HEK293T (cell line): ENCODE results near the gene PIK3CD.
"Not testable (repeated sequence)": the region's sequence is repeated elsewhere in the genome, so short reads cannot be mapped to it uniquely, and the experiment has no call there.

ENCODE experiments used
- CTCF ChIA-PET: fragments of 350-600 bp; formaldehyde crosslinking; extraction: SDS; loops from one replicate; lab custom pipeline; 2021; ENCODE audit warnings: antibody characterized with exemption, inconsistent platforms; lab: Yijun Ruan, JAX
- POLR2A ChIA-PET: fragments of 350-600 bp; formaldehyde crosslinking; extraction: SDS; loops from one replicate; lab custom pipeline; 2020; ENCODE audit warnings: antibody characterized with exemption, inconsistent platforms; lab: Yijun Ruan, JAX
- DNase-seq: peaks from one replicate; pipeline ENCODE4 v3.0.0; 2012; ENCODE audit warnings: mixed read lengths; ENCODE audit errors: extremely low spot score
- ARNT ChIP-seq: fragments of 450-650 bp; IDR thresholded peaks from 2 replicates; pipeline ENCODE4 v1.6.1; 2017; ENCODE audit warnings: mild to moderate bottlenecking
- BHLHE40 ChIP-seq: fragments of 450-650 bp; IDR thresholded peaks from 2 replicates; pipeline ENCODE4 v1.6.1; 2016; ENCODE audit warnings: mild to moderate bottlenecking, moderate library complexity, borderline replicate concordance
- CTBP1 ChIP-seq: fragments of 450-650 bp; IDR thresholded peaks from 2 replicates; pipeline ENCODE4 v1.6.1; 2016; ENCODE audit warnings: borderline replicate concordance
- ELF4 ChIP-seq: fragments of 450-650 bp; IDR thresholded peaks from 2 replicates; pipeline ENCODE4 v1.6.1; 2017; ENCODE audit warnings: antibody characterized with exemption
- FOXA1 ChIP-seq: fragments of 450-650 bp; IDR thresholded peaks from 2 replicates; pipeline ENCODE4 v1.6.1; 2016; ENCODE audit warnings: mild to moderate bottlenecking
- FOXK2 ChIP-seq: fragments of 450-650 bp; IDR thresholded peaks from 2 replicates; pipeline ENCODE4 v1.6.1; 2016; ENCODE audit warnings: mild to moderate bottlenecking
- FOXM1 ChIP-seq: fragments of 450-650 bp; IDR thresholded peaks from 2 replicates; pipeline ENCODE4 v1.6.1; 2017; ENCODE audit warnings: mild to moderate bottlenecking, borderline replicate concordance
- HDGF ChIP-seq: fragments of 450-650 bp; IDR thresholded peaks from 2 replicates; pipeline ENCODE4 v1.6.1; 2017; ENCODE audit warnings: antibody characterized with exemption, borderline replicate concordance
- L3MBTL2 ChIP-seq: fragments of 450-650 bp; conservative IDR thresholded peaks from 2 replicates; pipeline ENCODE4 v1.6.1; 2016; ENCODE audit warnings: mild to moderate bottlenecking
- LEF1 ChIP-seq: fragments of 450-650 bp; IDR thresholded peaks from 2 replicates; pipeline ENCODE4 v1.6.1; 2017; ENCODE audit warnings: mild to moderate bottlenecking, borderline replicate concordance
- NFRKB ChIP-seq: fragments of 450-650 bp; IDR thresholded peaks from 2 replicates; pipeline ENCODE4 v1.6.1; 2016; ENCODE audit warnings: mild to moderate bottlenecking, moderate library complexity
- SP1 ChIP-seq: fragments of 450-650 bp; IDR thresholded peaks from 2 replicates; pipeline ENCODE4 v1.6.1; 2017
- SUZ12 ChIP-seq: fragments of 450-650 bp; IDR thresholded peaks from 2 replicates; pipeline ENCODE4 v1.6.1; 2016; ENCODE audit warnings: mild to moderate bottlenecking
- TARDBP ChIP-seq: fragments of 450-650 bp; IDR thresholded peaks from 2 replicates; pipeline ENCODE4 v1.6.1; 2016
- ZNF384 ChIP-seq: fragments of 450-650 bp; IDR thresholded peaks from 2 replicates; pipeline ENCODE4 v1.6.1; 2016
- TF ChIP-seq, protein P1 (sequence below): fragments of 450-650 bp; IDR thresholded peaks from 2 replicates; pipeline ENCODE4 v1.6.1; 2016

Gene PIK3CD

GRCh38 chr1:9618909-9619679 lies 32.4 kb upstream of the PIK3CD start:
- TF ChIP-seq NFRKB, result no peak
- TF ChIP-seq HDGF, result no peak
- TF ChIP-seq CTBP1, result no peak
- TF ChIP-seq ELF4, result no peak
- no peak for TF ChIP-seq SP1
- no peak for TF ChIP-seq FOXA1
- TF ChIP-seq, protein P1, sequence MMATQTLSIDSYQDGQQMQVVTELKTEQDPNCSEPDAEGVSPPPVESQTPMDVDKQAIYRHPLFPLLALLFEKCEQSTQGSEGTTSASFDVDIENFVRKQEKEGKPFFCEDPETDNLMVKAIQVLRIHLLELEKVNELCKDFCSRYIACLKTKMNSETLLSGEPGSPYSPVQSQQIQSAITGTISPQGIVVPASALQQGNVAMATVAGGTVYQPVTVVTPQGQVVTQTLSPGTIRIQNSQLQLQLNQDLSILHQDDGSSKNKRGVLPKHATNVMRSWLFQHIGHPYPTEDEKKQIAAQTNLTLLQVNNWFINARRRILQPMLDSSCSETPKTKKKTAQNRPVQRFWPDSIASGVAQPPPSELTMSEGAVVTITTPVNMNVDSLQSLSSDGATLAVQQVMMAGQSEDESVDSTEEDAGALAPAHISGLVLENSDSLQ, result no peak
- TF ChIP-seq ARNT, result no peak
- no peak for TF ChIP-seq BHLHE40
- TF ChIP-seq L3MBTL2, result no peak
- no peak for TF ChIP-seq FOXM1
- no peak for TF ChIP-seq FOXK2
- no peak for TF ChIP-seq TARDBP
- no peak for TF ChIP-seq LEF1
- no peak for TF ChIP-seq ZNF384
- no peak for TF ChIP-seq SUZ12
- CTCF ChIA-PET, result interaction anchor here (0.5 kb wide), 1 partner anchor 8 kb away, joined by 3 read pairs; no protein-coding TSS in a partner anchor
- POLR2A ChIA-PET, result no interaction called here
- DNase-seq, result no peak

DNA sequence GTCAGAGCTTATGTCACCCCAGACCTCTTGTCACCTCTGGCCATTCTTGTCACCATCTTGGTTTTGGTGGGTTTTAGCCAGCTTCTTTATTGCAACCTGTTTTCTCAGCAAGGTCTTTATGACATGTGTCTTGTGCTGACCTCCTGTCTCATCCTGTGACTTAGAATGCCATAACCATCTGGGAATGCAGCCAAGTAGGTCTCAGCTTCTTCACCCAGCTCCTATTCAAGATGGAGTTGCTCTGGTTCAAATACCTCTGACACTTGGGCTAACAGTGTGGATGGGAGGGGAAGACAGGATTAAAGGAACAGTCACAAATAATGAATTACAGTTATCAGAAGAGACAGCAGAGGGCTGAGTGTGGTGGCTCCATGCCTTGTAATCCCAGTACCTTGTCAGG lies 30.5 kb upstream of the PIK3CD start:
- ChIA-PET CTCF (no interaction called here), POLR2A (no interaction called here)
- DNase-seq, result no peak
- TF ChIP-seq LEF1, result no peak
- TF ChIP-seq ZNF384, result no peak
- no peak for TF ChIP-seq L3MBTL2

DNA sequence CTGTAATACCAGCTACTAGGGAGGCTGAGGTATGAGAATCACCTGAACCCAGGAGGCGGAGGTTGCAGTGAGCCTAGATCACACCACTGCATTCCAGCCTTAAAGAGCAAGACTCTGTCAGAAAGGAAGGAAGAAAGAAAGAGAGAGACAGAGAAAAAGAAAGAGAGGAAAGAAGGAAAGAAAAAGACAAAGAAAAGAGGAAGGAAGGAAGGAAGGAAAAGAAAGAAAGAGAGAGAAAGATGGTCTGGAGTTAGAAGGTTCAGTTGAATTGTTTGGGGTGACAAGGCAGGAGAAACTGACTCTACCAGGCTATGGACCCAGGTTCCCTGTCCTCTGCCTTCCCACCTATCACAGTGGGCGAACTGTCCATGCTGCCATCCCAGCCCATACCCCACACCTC lies 27.4 kb upstream of the PIK3CD start:
- TF ChIP-seq L3MBTL2 (no peak), FOXK2 (no peak), CTBP1 (no peak), ELF4 (no peak), FOXM1 (no peak), HDGF (no peak)
- CTCF ChIA-PET, result interaction anchor here (1.0 kb wide), 1 partner anchor 9 kb away, joined by 4 read pairs; no protein-coding TSS in a partner anchor

DNA sequence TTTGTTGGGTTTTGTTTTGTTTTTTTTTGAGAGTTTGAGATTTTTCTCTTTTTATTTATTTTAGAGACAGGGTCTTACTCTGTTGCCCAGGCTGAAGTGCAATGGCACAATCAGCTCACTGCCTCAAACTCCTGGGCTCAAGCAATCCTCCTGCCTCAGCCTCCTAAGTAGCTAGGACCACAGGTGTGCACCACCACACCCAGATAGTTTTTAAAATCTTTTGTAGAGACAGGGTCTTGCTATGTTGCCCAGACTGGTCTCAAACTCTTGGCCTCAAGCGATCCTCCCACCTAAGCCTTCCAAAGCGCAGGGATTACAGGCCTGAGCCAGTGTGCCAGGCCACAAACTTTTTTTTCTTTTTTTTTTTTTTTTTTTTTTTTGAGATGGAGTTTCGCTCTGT lies 26.5 kb upstream of the PIK3CD start:
- POLR2A ChIA-PET, CTCF ChIA-PET: not testable (repeated sequence)

More for the DNA sequence above, 27.4 kb upstream of the PIK3CD start:
- no peak for DNase-seq
- POLR2A ChIA-PET, result interaction anchor here (0.7 kb wide), 1 partner anchor 84 kb away, joined by 3 read pairs; no protein-coding TSS in a partner anchor

GRCh38 chr1:9626201-9626608 lies 25.3 kb upstream of the PIK3CD start:
- DNase-seq, result no peak
- POLR2A ChIA-PET, result no interaction called here
- CTCF ChIA-PET, result interaction anchor here (0.6 to 1.4 kb wide), 6 partner anchors 7 to 789 kb away, joined by 3 to 7 read pairs (median 3); no protein-coding TSS in a partner anchor
- TF ChIP-seq BHLHE40, result no peak
- no peak for TF ChIP-seq FOXK2
- TF ChIP-seq HDGF, result no peak
- TF ChIP-seq LEF1, result no peak
- no peak for TF ChIP-seq L3MBTL2

More for the DNA sequence above, 26.5 kb upstream of the PIK3CD start:
- not testable (repeated sequence) for DNase-seq

GRCh38 chr1:9628541-9629444 lies 22.7 kb upstream of the PIK3CD start:
- CTCF ChIA-PET, result interaction anchor here (0.6 to 0.7 kb wide), 2 partner anchors 13 to 321 kb away, joined by 3 to 4 read pairs; no protein-coding TSS in a partner anchor
- POLR2A ChIA-PET, result no interaction called here
- TF ChIP-seq FOXA1 (no peak), TARDBP (no peak), ZNF384 (no peak), FOXM1 (no peak), BHLHE40 (no peak), ARNT (no peak), LEF1 (no peak), FOXK2 (no peak), HDGF (no peak), L3MBTL2 (no peak), SP1 (no peak), CTBP1 (no peak), NFRKB (no peak), ELF4 (no peak)
- TF ChIP-seq, protein P1, result no peak
- no peak for DNase-seq
